ENCODE data around the gene GLB1L2.

Gene GLB1L2

GRCh38 chr11:134349802-134350355 is 18.1 kb downstream of the GLB1L2 start:
- no peak for DNase-seq
- no peaks in the 10 kb centered on the region for H3K79me1 ChIP-seq (ENCODE audit: low read length)
- no peak overlapping the region for H3K23ac ChIP-seq (ENCODE audit: low read length)
- WGBS (ENCODE audit: extremely low coverage, insufficient coverage, low lambda C conversion rate): no CpG with 5 or more reads among the region's 10 CpGs
- no peak overlapping the region for H3K4ac ChIP-seq (ENCODE audit: low read depth, low read length)
- no peak overlapping the region for H3K4me3 ChIP-seq (ENCODE audit: low read length)
- H2BK15ac ChIP-seq (replicated peaks; ENCODE audit: low read depth): no peak overlapping the region
- H2AK5ac ChIP-seq (ENCODE audit: low read length): peak overlapping the region; percentile 61
- no peaks in the 10 kb centered on the region for H3K36me3 ChIP-seq (ENCODE audit: control insufficient read depth, insufficient read depth, low read length)
- H3K27ac ChIP-seq (ENCODE audit: low read depth, low read length): no peak overlapping the region
- peak overlapping the region; percentile 8 for H3K56ac ChIP-seq (ENCODE audit: low read length)
- no peaks in the 10 kb centered on the region for H3K79me2 ChIP-seq (ENCODE audit: control insufficient read depth, insufficient read depth, low read length)
- H2BK120ac ChIP-seq (ENCODE audit: low read depth, low read length): no peak overlapping the region
- no peak overlapping the region for H4K8ac ChIP-seq (ENCODE audit: low read depth, low read length)
- no peak overlapping the region for H3K4me2 ChIP-seq (ENCODE audit: low read length)
- H2BK5ac ChIP-seq (ENCODE audit: low read length): no peak overlapping the region
- no peak overlapping the region for H4K5ac ChIP-seq (ENCODE audit: low read length)
- H3K9ac ChIP-seq (ENCODE audit: low read length): no peak overlapping the region
- no peak overlapping the region for H3K18ac ChIP-seq (ENCODE audit: low read length)
- no peaks in the 10 kb centered on the region for H3K27me3 ChIP-seq (ENCODE audit: insufficient read depth, low read length, poor library complexity)
- H3K4me1 ChIP-seq (ENCODE audit: control insufficient read depth, low read depth, low read length): peaks cover 2% of the 10 kb centered on the region

DNA sequence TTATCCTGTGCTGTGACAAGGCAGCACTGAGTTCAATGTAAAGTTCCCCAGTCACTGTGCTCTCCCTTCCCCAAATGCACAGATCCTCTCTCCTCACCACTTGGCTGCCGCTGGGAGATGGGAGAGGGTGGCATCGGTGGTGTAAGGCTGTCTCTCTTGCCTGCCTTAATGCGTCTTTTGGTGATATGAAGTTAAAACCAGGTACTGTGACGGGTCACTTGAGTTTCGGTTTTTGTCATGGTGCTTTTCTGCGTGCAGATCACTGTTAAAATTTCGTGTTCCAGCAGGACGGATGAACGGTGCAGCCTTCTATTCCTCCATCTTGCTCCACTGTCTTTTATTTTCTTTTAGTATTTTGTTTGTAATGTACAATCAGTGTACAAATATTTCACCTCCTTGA is 18.6 kb downstream of the GLB1L2 start:
- peaks cover 2% of the 10 kb centered on the region for H3K4me1 ChIP-seq (ENCODE audit: control insufficient read depth, low read depth, low read length)
- no peak overlapping the region for H3K9ac ChIP-seq (ENCODE audit: low read length)
- H3K4ac ChIP-seq (ENCODE audit: low read depth, low read length): no peak overlapping the region
- no peak for DNase-seq
- no CpG with 5 or more reads among the region's 9 CpGs for WGBS (ENCODE audit: extremely low coverage, insufficient coverage, low lambda C conversion rate)
- H2BK15ac ChIP-seq (replicated peaks; ENCODE audit: low read depth): no peak overlapping the region
- no peak overlapping the region for H3K4me3 ChIP-seq (ENCODE audit: low read length)
- no peak overlapping the region for H2BK120ac ChIP-seq (ENCODE audit: low read depth, low read length)
- H3K36me3 ChIP-seq (ENCODE audit: control insufficient read depth, insufficient read depth, low read length): no peaks in the 10 kb centered on the region
- no peaks in the 10 kb centered on the region for H3K79me1 ChIP-seq (ENCODE audit: low read length)
- no peaks in the 10 kb centered on the region for H3K27me3 ChIP-seq (ENCODE audit: insufficient read depth, low read length, poor library complexity)
- no peak overlapping the region for H4K8ac ChIP-seq (ENCODE audit: low read depth, low read length)
- no peak overlapping the region for H3K23ac ChIP-seq (ENCODE audit: low read length)
- H3K79me2 ChIP-seq (ENCODE audit: control insufficient read depth, insufficient read depth, low read length): no peaks in the 10 kb centered on the region
- H3K4me2 ChIP-seq (ENCODE audit: low read length): no peak overlapping the region
- H3K56ac ChIP-seq (ENCODE audit: low read length): no peak overlapping the region
- H3K18ac ChIP-seq (ENCODE audit: low read length): no peak overlapping the region
- no peak overlapping the region for H3K27ac ChIP-seq (ENCODE audit: low read depth, low read length)
- no peak overlapping the region for H4K5ac ChIP-seq (ENCODE audit: low read length)
- H2BK5ac ChIP-seq (ENCODE audit: low read length): no peak overlapping the region
- no peak overlapping the region for H2AK5ac ChIP-seq (ENCODE audit: low read length)

DNA sequence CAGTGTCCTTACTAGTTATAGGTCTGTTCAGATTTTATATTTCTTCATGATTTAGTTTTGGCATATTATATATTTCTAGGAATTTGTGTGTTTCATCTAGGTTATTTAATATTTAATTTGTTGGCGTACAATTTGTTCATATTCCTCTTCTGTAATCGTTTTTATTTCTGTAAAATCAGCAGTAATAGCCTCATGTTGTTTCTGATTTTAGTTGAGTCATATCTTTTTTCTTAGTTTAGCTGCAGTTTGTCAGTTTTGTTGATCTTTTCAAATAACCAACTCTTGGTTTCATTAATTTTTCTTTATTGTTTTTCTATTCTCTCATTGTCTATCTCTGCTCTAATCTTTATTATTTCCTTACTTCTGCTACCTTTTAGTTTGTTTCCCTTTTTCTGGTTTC is 20.3 kb downstream of the GLB1L2 start:
- Histone ChIP-seq H4K5ac (ENCODE audit: low read length) (no peak overlapping the region), H3K56ac (ENCODE audit: low read length) (no peak overlapping the region), H4K8ac (ENCODE audit: low read depth, low read length) (no peak overlapping the region), H2BK15ac (replicated peaks; ENCODE audit: low read depth) (no peak overlapping the region), H2AK5ac (ENCODE audit: low read length) (no peak overlapping the region), H2BK5ac (ENCODE audit: low read length) (no peak overlapping the region), H3K36me3 (ENCODE audit: control insufficient read depth, insufficient read depth, low read length) (no peaks in the 10 kb centered on the region), H3K18ac (ENCODE audit: low read length) (no peak overlapping the region), H3K4me3 (ENCODE audit: low read length) (no peak overlapping the region), H3K27ac (ENCODE audit: low read depth, low read length) (no peak overlapping the region), H2BK120ac (ENCODE audit: low read depth, low read length) (no peak overlapping the region), H3K9ac (ENCODE audit: low read length) (no peak overlapping the region), H3K4me2 (ENCODE audit: low read length) (no peak overlapping the region), H3K23ac (ENCODE audit: low read length) (no peak overlapping the region), H3K79me2 (ENCODE audit: control insufficient read depth, insufficient read depth, low read length) (no peaks in the 10 kb centered on the region), H3K4ac (ENCODE audit: low read depth, low read length) (no peak overlapping the region), H3K4me1 (ENCODE audit: control insufficient read depth, low read depth, low read length) (peaks cover 2% of the 10 kb centered on the region), H3K79me1 (ENCODE audit: low read length) (no peaks in the 10 kb centered on the region), H3K27me3 (ENCODE audit: insufficient read depth, low read length, poor library complexity) (no peaks in the 10 kb centered on the region)
- DNase-seq: no peak
- no CpG with 5 or more reads among the region's 2 CpGs for WGBS (ENCODE audit: extremely low coverage, insufficient coverage, low lambda C conversion rate)

DNA sequence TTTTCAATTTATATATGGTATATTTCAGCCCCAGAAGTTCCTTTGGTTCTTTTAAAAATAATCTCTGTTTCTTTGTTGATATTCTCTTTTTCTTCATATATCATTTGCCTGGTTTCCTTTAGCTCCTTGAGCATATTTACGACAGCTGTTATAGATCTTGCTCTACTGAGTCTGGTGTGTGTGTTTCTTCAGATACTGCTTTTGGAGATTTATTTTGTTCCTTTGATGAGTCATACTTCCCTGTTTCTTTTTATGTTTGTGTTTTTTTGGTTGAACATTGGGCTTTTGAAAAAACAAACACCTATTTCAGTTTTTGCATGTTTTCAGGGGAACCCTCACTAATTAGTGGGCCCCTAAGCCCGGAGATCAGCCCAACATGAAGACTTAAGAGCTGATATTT is 23.3 kb downstream of the GLB1L2 start:
- Histone ChIP-seq H3K27me3 (ENCODE audit: insufficient read depth, low read length, poor library complexity) (no peaks in the 10 kb centered on the region), H3K18ac (ENCODE audit: low read length) (no peak overlapping the region), H3K79me1 (ENCODE audit: low read length) (no peaks in the 10 kb centered on the region), H3K27ac (ENCODE audit: low read depth, low read length) (no peak overlapping the region), H3K4ac (ENCODE audit: low read depth, low read length) (no peak overlapping the region), H2BK120ac (ENCODE audit: low read depth, low read length) (no peak overlapping the region), H3K4me1 (ENCODE audit: control insufficient read depth, low read depth, low read length) (no peaks in the 10 kb centered on the region), H3K56ac (ENCODE audit: low read length) (no peak overlapping the region), H2AK5ac (ENCODE audit: low read length) (no peak overlapping the region), H3K79me2 (ENCODE audit: control insufficient read depth, insufficient read depth, low read length) (no peaks in the 10 kb centered on the region), H4K8ac (ENCODE audit: low read depth, low read length) (no peak overlapping the region), H3K23ac (ENCODE audit: low read length) (no peak overlapping the region), H2BK15ac (replicated peaks; ENCODE audit: low read depth) (no peak overlapping the region), H3K4me2 (ENCODE audit: low read length) (no peak overlapping the region), H2BK5ac (ENCODE audit: low read length) (no peak overlapping the region), H4K5ac (ENCODE audit: low read length) (no peak overlapping the region), H3K4me3 (ENCODE audit: low read length) (no peak overlapping the region), H3K9ac (ENCODE audit: low read length) (no peak overlapping the region), H3K36me3 (ENCODE audit: control insufficient read depth, insufficient read depth, low read length) (no peaks in the 10 kb centered on the region)
- no peak for DNase-seq
- WGBS (ENCODE audit: extremely low coverage, insufficient coverage, low lambda C conversion rate): no CpG with 5 or more reads among the region's 2 CpGs

- Histone ChIP-seq H2BK120ac (ENCODE audit: low read depth, low read length) (no peak overlapping the region), H3K4ac (ENCODE audit: low read depth, low read length) (no peak overlapping the region), H3K27me3 (ENCODE audit: insufficient read depth, low read length, poor library complexity) (no peaks in the 10 kb centered on the region), H3K27ac (ENCODE audit: low read depth, low read length) (no peak overlapping the region), H2BK5ac (ENCODE audit: low read length) (no peak overlapping the region), H3K4me1 (ENCODE audit: control insufficient read depth, low read depth, low read length) (no peaks in the 10 kb centered on the region), H3K4me2 (ENCODE audit: low read length) (no peak overlapping the region), H2BK15ac (replicated peaks; ENCODE audit: low read depth) (no peak overlapping the region), H3K36me3 (ENCODE audit: control insufficient read depth, insufficient read depth, low read length) (no peaks in the 10 kb centered on the region), H4K5ac (ENCODE audit: low read length) (no peak overlapping the region), H3K4me3 (ENCODE audit: low read length) (no peak overlapping the region), H3K56ac (ENCODE audit: low read length) (no peak overlapping the region), H2AK5ac (ENCODE audit: low read length) (no peak overlapping the region), H3K79me2 (ENCODE audit: control insufficient read depth, insufficient read depth, low read length) (no peaks in the 10 kb centered on the region), H3K23ac (ENCODE audit: low read length) (no peak overlapping the region), H3K18ac (ENCODE audit: low read length) (no peak overlapping the region), H3K9ac (ENCODE audit: low read length) (no peak overlapping the region), H3K79me1 (ENCODE audit: low read length) (no peaks in the 10 kb centered on the region), H4K8ac (ENCODE audit: low read depth, low read length) (no peak overlapping the region)
- WGBS (ENCODE audit: extremely low coverage, insufficient coverage, low lambda C conversion rate): no CpG with 5 or more reads among the region's 5 CpGs
- DNase-seq: no peak
These were observed 23.9 kb downstream of the GLB1L2 start for GRCh38 chr11:134355656-134356055.
